Measurements from ENCODE around the gene PNN.
"Not testable (repeated sequence)": the region's sequence is repeated elsewhere in the genome, so short reads cannot be mapped to it uniquely, and the experiment has no call there.

The PNN gene

DNA sequence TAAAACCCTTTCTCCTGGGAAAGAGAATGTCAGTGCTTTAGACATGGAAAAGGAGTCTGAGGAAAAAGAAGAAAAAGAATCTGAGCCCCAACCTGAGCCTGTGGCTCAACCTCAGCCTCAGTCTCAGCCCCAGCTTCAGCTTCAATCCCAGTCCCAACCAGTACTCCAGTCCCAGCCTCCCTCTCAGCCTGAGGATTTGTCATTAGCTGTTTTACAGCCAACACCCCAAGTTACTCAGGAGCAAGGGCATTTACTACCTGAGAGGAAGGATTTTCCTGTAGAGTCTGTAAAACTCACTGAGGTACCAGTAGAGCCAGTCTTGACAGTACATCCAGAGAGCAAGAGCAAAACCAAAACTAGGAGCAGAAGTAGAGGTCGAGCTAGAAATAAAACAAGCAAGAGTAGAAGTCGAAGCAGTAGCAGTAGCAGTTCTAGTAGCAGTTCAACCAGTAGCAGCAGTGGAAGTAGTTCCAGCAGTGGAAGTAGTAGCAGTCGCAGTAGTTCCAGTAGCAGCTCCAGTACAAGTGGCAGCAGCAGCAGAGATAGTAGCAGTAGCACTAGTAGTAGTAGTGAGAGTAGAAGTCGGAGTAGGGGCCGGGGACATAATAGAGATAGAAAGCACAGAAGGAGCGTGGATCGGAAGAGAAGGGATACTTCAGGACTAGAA lies 6.1 kb downstream of the PNN start:
- no peak for DNase-seq (ENCODE audit: low read depth in 2 of 2)

DNA sequence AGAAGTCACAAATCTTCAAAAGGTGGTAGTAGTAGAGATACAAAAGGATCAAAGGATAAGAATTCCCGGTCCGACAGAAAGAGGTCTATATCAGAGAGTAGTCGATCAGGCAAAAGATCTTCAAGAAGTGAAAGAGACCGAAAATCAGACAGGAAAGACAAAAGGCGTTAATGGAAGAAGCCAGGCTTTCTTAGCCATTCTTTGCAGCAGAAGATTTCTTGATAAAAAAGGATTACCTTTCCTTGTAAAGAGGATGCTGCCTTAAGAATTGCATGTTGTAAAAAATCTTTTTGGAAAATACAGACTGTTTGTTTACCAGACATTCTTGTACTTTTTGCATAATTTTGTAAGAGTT lies 6.6 kb downstream of the PNN start:
- DNase-seq (ENCODE audit: low read depth in 2 of 2), result no peak

DNA sequence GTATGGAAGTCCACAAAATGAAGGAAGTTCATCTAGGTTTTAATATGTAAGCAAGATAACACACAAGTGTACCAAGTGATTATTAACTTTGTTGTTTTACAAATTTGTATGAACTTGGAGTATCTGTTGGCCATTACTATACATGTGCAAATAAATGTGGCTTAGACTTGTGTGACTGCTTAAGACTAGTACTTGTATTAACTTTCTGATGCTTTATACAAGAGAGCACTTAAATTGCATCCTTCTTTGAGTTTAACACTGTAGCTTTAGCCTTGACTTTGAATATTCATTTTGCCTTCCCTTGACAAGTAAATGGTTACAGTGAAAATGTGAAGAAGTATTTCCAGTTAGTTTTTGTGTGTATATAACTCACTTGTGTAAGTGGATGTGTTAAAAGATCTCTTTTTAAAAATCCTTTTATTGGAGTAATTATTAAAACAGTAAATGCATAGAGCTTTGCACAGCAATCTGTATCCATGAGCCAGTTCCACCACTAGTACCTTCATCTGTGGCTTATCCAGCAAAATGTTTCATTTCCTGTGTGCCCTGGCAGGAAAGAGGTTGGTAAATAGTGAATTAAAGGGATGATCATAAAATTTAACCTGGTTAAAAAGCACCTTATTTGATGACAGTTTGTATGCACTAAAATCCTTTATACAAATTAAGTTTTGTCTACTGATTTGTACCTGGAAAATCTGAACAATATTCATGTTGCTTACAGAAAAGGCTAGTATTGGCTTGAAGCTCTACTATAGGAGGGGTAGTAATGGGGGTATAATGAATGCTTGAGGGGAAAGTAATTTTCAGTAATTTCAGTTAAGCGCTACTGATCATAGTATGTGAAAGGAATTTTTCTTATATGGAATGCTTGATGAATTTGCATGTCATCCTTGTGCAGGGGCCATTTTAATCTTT lies 8.0 kb downstream of the PNN start:
- no peak for DNase-seq (ENCODE audit: low read depth in 2 of 2)

DNA sequence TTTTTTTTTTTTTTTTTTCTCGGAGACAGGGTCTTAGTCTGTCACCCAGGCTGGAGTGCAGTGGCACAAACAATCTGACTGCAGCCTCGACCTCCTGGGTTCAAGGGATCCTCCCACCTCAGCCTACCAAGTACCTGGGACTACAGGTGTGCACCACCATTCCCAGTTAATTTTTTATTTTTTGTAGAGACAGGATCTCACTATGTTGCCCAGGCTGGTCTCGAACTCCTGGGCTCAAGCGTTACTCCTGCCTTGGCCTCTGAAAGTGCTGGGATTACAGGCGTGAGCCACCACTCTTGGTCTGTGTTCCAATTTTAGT lies 8.6 kb downstream of the PNN start:
- not testable (repeated sequence) for DNase-seq (ENCODE audit: low read depth in 2 of 2)

- no peak for DNase-seq (ENCODE audit: low read depth in 2 of 2)
Measured at GRCh38 chr14:39184628-39185255, 9.7 kb downstream of the PNN start.

- no peak for DNase-seq (ENCODE audit: low read depth in 2 of 2)
Measured at GRCh38 chr14:39185256-39186049, 10.4 kb downstream of the PNN start.

- DNase-seq (ENCODE audit: low read depth in 2 of 2), result no peak
Measured at GRCh38 chr14:39186941-39187525, 12.0 kb downstream of the PNN start.

DNA sequence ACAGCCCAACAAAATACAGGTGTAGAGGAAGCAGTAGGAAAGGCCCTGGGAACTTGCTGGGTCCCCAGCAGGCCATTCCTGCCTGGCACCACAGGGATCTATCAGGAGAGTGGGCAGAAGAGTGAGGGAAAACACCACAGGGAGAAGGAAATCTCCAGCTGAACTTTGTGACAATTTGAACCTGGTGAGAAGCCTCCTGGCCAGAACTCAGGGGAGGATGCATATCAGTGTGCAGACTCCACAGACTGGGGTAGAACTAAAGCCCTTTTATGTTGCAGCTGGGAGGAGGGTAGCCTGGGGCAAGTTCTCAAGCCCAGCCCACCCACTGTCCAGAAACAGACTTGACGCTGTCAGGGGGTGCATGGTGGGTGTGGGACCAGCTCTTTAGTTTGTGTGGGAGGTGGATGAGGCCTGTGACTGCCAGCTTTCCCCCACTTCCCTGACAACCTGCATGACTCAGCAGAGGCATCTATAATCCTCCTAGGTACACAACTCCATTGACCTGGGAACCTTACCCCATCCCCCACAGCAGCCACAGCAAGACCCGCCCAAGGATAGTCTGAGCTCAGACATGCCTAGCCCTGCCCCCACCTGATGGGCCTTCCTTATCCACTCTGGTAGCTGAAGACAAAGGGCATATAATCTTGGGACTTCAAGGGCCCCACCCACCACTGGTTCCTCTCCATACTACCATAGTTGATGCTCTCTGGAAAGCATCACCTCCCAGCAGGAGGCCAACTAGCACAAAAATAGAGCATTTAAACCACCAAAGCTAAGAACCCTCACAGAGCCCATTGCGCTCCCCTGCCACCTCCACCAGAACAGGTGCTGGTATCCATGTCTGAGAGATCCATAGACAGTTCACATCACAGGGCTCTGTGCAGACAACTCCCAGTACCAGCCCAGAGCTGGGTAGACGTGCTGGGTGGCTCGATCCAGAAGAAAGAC lies 28.9 kb downstream of the PNN start:
- no peak for DNase-seq (ENCODE audit: low read depth in 2 of 2)

GRCh38 chr14:39207430-39207829 lies 32.4 kb downstream of the PNN start:
- DNase-seq (ENCODE audit: low read depth in 2 of 2), result not testable (repeated sequence)

DNA sequence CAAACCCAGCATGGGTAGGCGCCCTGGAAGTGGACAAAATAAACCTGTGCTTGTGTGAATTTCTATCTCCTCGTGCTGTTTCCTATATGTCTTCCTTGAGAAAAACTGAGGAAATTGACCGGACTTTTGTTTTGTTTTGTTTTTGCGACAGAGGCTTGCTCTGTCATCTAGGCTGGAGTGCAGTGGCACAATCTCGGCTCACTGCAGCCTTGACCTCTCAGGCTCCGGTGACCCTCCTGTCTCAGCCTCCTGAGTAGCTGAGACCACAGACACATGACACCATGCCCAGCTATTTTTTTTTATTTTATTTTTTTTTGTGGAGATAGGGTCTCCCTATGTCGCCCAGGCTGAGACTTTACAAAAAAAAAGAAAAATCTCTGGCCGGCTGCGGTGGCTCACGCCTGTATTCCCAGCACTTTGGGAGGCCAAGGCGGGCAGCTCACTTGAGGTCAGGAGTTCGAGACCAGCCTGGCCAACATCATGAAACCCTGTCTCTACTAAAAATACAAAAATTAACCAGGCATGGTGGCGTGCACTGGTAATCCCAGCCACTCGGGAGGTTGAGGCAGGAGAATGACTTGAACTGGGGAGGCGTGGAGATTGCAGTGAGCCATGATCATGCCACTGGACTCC lies 36.2 kb downstream of the PNN start:
- no peak for DNase-seq (ENCODE audit: low read depth in 2 of 2)

DNA sequence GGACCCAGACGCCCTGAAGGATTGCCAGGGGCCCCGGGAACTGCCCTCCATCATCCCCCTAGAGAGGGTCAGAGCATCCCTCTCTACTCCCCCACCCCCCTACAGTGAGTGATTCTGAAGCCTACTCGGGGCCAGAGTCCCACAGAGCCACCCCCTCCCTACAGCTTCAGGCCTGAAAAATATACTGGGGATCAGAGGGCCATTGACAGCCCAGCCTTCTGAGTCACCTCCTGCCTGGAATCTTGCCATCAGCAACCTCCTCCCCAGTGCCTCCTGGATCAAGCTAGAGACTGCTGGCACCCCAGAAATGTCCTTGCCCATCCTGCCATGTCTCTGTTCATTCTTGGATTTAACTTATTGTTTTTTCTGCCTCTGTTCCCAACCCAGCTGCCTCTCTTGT lies 37.0 kb downstream of the PNN start:
- no peak for DNase-seq (ENCODE audit: low read depth in 2 of 2)

- DNase-seq (ENCODE audit: low read depth in 2 of 2), result no peak
Measured at GRCh38 chr14:39212693-39213092, 37.6 kb downstream of the PNN start.

- DNase-seq (ENCODE audit: low read depth in 2 of 2), result no peak
Measured at GRCh38 chr14:39217214-39217879, 42.3 kb downstream of the PNN start.

DNA sequence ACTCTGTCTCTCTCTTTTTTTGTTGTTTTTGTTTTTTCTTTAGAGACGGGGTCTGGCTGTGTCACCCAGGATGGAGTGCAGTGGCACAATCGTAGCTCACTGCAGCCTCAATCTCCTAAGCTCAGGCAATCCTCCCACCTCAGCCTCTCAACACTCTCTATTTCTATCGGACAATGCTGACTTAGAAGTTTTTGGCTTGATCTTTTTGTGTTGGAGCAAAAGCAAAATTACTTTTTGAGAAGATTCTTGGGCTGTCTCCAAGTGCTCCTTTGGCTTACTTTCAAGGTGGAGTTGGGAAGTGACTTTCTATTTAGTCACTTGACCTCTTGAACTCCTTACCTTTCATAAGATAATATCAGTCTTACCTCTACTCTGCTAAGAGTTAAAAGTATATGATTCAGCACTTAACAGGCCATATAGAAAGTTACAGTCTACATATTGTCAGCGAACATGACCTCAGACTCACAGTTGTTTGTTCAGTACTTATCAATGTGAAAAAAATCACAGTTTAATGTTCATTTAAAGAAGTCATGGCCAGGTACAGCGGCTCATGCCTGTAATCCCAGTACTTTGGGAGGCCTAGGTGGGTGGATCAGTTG lies 43.2 kb downstream of the PNN start:
- DNase-seq (ENCODE audit: low read depth in 2 of 2), result no peak

DNA sequence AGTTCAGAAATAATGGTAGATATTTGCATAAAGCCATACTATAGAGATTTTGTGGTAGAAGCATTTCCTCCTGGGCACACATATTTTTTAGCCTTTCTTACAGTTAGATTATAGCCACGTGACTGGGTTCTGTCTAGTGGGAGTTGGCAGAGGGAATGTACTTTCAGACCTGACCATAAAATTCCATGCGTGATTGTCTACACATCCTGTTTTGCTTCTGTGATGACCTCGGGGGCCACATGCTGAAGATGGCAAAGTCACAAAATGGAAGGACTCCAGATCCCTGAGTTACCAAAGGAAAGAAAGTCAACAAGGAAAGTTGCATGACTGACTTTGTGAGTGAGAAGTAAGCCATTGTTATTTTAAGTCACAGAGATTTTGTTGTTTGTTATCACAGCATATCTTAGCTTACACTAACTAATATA lies 44.0 kb downstream of the PNN start:
- no peak for DNase-seq (ENCODE audit: low read depth in 2 of 2)

GRCh38 chr14:39220473-39220872 lies 45.4 kb downstream of the PNN start:
- not testable (repeated sequence) for DNase-seq (ENCODE audit: low read depth in 2 of 2)

DNA sequence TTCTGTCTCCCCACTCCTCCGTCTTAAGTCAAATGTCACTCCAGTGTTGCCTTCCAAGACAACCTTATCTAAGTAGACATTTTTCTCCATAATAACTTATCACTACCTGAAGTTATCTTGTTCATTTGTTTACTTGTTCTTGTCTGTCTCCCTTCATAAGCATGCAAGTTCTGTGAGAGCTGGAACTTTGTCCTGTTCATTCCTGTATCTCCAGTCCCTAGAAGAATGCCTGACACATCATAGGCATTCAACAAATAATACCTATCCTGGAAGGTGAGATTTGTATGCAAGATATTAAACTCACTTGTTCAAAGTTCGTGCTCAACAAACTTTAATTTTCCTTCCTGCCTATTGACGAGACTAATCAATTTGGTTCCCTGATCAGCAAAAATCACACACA lies 53.0 kb downstream of the PNN start:
- no peak for DNase-seq (ENCODE audit: low read depth in 2 of 2)

DNA sequence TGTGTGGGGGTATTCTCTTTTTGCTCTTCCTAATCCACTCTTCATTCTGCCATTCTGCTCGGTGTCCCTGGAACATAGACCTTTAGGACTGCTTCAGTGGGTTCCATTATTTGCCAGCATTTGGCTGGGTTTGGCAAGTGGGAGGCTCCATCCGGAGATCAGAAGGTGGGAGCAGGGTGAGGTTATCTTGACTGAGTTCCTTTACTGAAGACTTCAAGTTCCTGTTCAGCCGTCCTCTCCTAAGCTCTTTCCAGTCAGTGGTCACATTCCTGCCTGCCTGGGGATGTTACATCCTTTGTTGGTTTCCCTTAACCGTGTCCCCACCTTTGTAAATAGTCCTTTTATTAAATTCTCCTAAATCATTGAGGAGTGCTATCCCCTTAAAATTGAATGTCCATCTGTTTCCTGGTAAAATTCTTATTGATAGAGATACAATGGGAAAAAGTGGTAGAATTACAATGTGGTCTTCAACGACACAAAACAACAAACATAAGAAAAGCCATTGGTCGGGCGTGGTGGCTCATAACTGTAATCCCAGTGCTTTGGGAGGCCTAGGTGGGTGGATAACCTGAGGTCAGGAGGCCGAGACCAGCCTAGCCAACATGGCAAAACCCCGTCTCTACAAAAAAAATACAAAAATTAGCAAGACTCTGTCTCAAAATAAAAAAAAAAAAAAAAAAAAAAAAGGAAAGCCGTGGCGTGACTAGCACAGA lies 53.6 kb downstream of the PNN start:
- DNase-seq (ENCODE audit: low read depth in 2 of 2), result no peak

DNA sequence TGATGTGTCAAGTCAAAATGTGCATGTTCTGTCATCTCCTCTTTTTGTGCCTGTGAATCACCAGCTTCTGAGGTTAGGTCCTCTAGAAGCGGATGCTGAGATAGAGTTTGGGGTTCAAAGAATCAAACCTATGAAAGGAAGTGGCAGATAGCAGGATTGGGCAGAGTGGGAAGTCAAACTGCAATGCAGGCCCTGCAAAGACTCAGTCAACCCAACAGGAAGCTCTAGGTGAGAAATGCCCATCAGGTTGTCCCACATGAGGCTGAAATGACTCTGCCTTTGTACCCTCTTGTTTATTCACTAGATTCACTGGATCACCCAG lies 54.1 kb downstream of the PNN start:
- peak; percentile 36 to 38 for DNase-seq (ENCODE audit: low read depth in 2 of 2)
